PFSK-1 (cell line): ENCODE measurements around the gene GFER.

Experiments
- FOXP2 ChIP-seq: optimal IDR thresholded peaks from 2 replicates; pipeline ENCODE3; 2011; ENCODE audit warnings: borderline replicate concordance, control low read depth, inconsistent platforms; ENCODE audit not compliant: insufficient read depth; ENCODE audit errors: extremely low read length, extremely low read depth
- POLR2AphosphoS5 ChIP-seq: IDR thresholded peaks from 2 replicates; pipeline ENCODE4 v1.6.1; 2012; ENCODE audit warnings: low read depth, mild to moderate bottlenecking, control low read depth, low read length, moderate library complexity
- REST ChIP-seq, 2 experiments: IDR thresholded peaks; 2 replicates each; pipeline versions ENCODE4 v1.6.1 to v1.8.0; 2011 to 2012; ENCODE audit warnings: low read depth in 2 of 2, low read length in 2 of 2, control low read depth in 1 of 2, inconsistent platforms in 1 of 2, mild to moderate bottlenecking in 1 of 2, moderate library complexity in 1 of 2; ENCODE audit not compliant: insufficient read depth in 1 of 2
- SIN3A ChIP-seq: IDR thresholded peaks from 2 replicates; pipeline ENCODE4 v1.6.1; 2012; ENCODE audit warnings: mild to moderate bottlenecking, low read length, moderate library complexity, borderline replicate concordance; ENCODE audit not compliant: insufficient read depth
- TAF1 ChIP-seq: IDR thresholded peaks from 2 replicates; pipeline ENCODE4 v1.6.1; 2012; ENCODE audit warnings: low read length, control low read depth, borderline replicate concordance; ENCODE audit not compliant: insufficient read depth

DNA sequence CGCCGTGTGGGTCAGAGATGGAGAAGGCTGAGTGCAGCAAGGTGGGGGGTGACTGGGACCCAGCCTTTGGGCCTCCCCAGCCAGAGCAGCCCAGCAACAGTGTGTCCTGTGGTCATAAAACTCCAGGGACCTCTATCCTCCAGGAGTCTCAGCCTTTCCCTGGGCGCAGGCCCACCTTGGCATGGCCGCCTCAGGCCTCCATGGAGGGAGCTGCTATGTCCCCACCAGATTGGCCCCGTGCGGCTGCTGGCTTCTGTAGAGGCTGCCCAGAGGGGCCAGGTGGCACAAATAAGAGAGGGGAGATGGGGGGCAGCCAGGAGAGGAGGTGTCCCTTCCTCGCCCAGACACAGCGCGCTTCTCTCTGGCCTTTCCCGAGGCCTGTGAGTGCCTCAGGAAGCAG lies 3.2 kb downstream of the GFER start:
- no peak for TF ChIP-seq POLR2AphosphoS5
- TF ChIP-seq TAF1, result no peak
- TF ChIP-seq FOXP2, result no peak
- TF ChIP-seq SIN3A, result no peak
- no peak for TF ChIP-seq REST (IDR thresholded peaks at IDR 0.05; ENCODE audit: insufficient read depth in 1 of 2, low read depth in 2 of 2, low read length in 2 of 2)
